ENCODE data around the gene RNF17. TPM values are rescaled to one million over a fixed set of nuclear protein-coding genes. Genes with fewer than 3 reads are reported as not detected.

RNF17 gene
- total RNA-seq, 2 experiments from 2014 or later = 0.25 to 0.28 TPM

DNA sequence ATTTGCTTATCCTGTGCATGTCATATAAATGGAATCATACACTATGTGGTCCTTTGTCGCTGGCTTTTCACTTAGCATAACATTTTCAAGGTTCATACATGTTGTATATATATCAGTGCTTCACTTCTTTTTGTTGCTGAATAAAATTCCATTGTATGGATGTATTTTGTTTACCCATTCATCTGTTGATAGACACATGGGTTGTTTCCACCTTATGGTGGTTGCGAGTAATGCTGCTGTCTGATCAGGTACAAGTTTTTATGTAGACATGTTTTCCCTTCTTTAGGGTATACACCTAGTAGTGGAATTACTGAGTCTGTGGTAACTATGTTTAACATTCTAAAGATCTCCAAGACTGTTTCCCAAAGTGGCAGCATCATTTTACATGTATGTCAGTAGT, 102.5 kb downstream of the RNF17 start:
- no peaks in the 10 kb centered on the region for H3K36me3 ChIP-seq (ENCODE audit: insufficient read depth, low read length)
- H3K27ac Mint-ChIP-seq = no peak overlapping the region
- no peak for TF ChIP-seq CTCF (IDR thresholded peaks at IDR 0.05)
- no peaks in the 10 kb centered on the region for H3K4me1 ChIP-seq (ENCODE audit: insufficient read depth, low read length)
- intact Hi-C loops (cut with DNase I, micrococcal nuclease) = no loop called here
- DNase-seq = no peak
- POLR2A ChIA-PET = no interaction called here
- ATAC-seq (ENCODE audit: poor library complexity) = no peak
- no peaks in the 10 kb centered on the region for H3K36me3 Mint-ChIP-seq (ENCODE audit: low read depth)
- peaks cover 16% of the 10 kb centered on the region for H3K27me3 Mint-ChIP-seq
- no peaks in the 10 kb centered on the region for H3K9me3 ChIP-seq (ENCODE audit: control insufficient read depth in 1 of 2, insufficient read depth in 1 of 2, low read length in 2 of 2)
- CTCF ChIA-PET = interaction anchor here (1.0 kb wide), 1 partner anchor 9 kb away, joined by 3 read pairs; no protein-coding TSS in a partner anchor
- no peaks in the 10 kb centered on the region for H3K4me1 Mint-ChIP-seq (ENCODE audit: low read depth)
- H3K9me3 Mint-ChIP-seq = no peaks in the 10 kb centered on the region
- H3K27ac ChIP-seq (ENCODE audit: low read depth in 1 of 2, low read length in 2 of 2) = no peak overlapping the region
- no peak overlapping the region for H3K4me3 Mint-ChIP-seq
- no peak overlapping the region for H3K4me3 ChIP-seq (ENCODE audit: low read length)
- no peaks in the 10 kb centered on the region for H3K27me3 ChIP-seq (ENCODE audit: control insufficient read depth in 1 of 2, insufficient read depth in 2 of 2, low read length in 2 of 2)

GRCh38 chr13:24868874-24869273, 104.9 kb downstream of the RNF17 start:
- POLR2A ChIA-PET = no interaction called here
- Mint-ChIP-seq H3K27ac (no peak overlapping the region), H3K9me3 (no peaks in the 10 kb centered on the region), H3K36me3 (ENCODE audit: low read depth) (no peaks in the 10 kb centered on the region), H3K4me1 (ENCODE audit: low read depth) (no peaks in the 10 kb centered on the region), H3K27me3 (peaks cover 31% of the 10 kb centered on the region), H3K4me3 (no peak overlapping the region)
- H3K9me3 ChIP-seq (ENCODE audit: control insufficient read depth in 1 of 2, insufficient read depth in 1 of 2, low read length in 2 of 2) = no peaks in the 10 kb centered on the region
- H3K4me3 ChIP-seq (ENCODE audit: low read length) = no peak overlapping the region
- CTCF ChIA-PET = no interaction called here
- ATAC-seq (ENCODE audit: poor library complexity) (no peak), DNase-seq (no peak)
- intact Hi-C loops (cut with DNase I, micrococcal nuclease) = no loop called here
- TF ChIP-seq CTCF (IDR thresholded peaks at IDR 0.05) = no peak
- H3K27me3 ChIP-seq (ENCODE audit: control insufficient read depth in 1 of 2, insufficient read depth in 2 of 2, low read length in 2 of 2) = peaks cover 0 to 5% of the 10 kb centered on the region in 2 experiments
- no peak overlapping the region for H3K27ac ChIP-seq (ENCODE audit: low read depth in 1 of 2, low read length in 2 of 2)
- H3K4me1 ChIP-seq (ENCODE audit: insufficient read depth, low read length) = no peaks in the 10 kb centered on the region
- no peaks in the 10 kb centered on the region for H3K36me3 ChIP-seq (ENCODE audit: insufficient read depth, low read length)

GRCh38 chr13:24870380-24870760, 106.4 kb downstream of the RNF17 start:
- H3K4me1 Mint-ChIP-seq (ENCODE audit: low read depth) = no peaks in the 10 kb centered on the region
- Histone ChIP-seq H3K9me3 (ENCODE audit: control insufficient read depth in 1 of 2, insufficient read depth in 1 of 2, low read length in 2 of 2) (no peaks in the 10 kb centered on the region), H3K27me3 (ENCODE audit: control insufficient read depth in 1 of 2, insufficient read depth in 2 of 2, low read length in 2 of 2) (peaks cover 0 to 6% of the 10 kb centered on the region in 2 experiments), H3K36me3 (ENCODE audit: insufficient read depth, low read length) (no peaks in the 10 kb centered on the region), H3K4me1 (ENCODE audit: insufficient read depth, low read length) (no peaks in the 10 kb centered on the region), H3K27ac (ENCODE audit: low read depth in 1 of 2, low read length in 2 of 2) (no peak overlapping the region), H3K4me3 (ENCODE audit: low read length) (no peak overlapping the region)
- no peak overlapping the region for H3K4me3 Mint-ChIP-seq
- no peaks in the 10 kb centered on the region for H3K36me3 Mint-ChIP-seq (ENCODE audit: low read depth)
- no peak for TF ChIP-seq CTCF (IDR thresholded peaks at IDR 0.05)
- ChIA-PET POLR2A (no interaction called here), CTCF (no interaction called here)
- no peak for DNase-seq
- ATAC-seq (ENCODE audit: poor library complexity) = no peak
- no peak overlapping the region for H3K27ac Mint-ChIP-seq
- H3K9me3 Mint-ChIP-seq = no peaks in the 10 kb centered on the region
- peaks cover 40% of the 10 kb centered on the region for H3K27me3 Mint-ChIP-seq
- intact Hi-C loops (cut with DNase I, micrococcal nuclease) = no loop called here

All from CD4-positive, alpha-beta T cell (primary cell).